ENCODE measurements around the gene MRPL3. TPM values are rescaled to one million over a fixed set of nuclear protein-coding genes. Genes with fewer than 3 reads are reported as not detected.

The MRPL3 gene
- total and polyA plus RNA-seq, 2 donors from 2014 or later = 77.3 to 91.2 TPM

DNA sequence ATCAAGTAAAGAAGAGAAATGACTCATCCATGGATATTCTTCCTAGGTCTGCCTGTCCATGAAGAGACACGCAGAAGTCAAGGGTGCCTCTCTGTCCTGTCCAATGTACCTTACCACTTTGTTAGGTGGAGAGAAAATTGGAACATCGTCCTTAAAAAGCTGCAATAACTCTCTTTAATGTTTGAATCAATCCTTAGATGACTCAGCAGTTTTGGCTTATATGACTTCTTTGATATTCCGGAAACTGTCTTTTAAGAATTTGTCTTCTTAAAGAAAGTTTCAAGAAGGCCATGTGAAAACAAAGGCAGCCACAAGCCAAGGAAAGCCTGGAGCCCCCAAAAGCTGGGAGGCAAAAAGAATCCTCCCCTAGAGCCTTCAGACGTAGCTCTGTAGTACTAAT is 49.2 kb downstream of the MRPL3 start:
- FAIRE-seq (no peak), DNase-seq (no peak)
- intact Hi-C loops (cut with DNase I) = no loop called here
- Histone ChIP-seq H3K27ac (ENCODE audit: low read depth in 2 of 2, low read length in 2 of 2) (no peak overlapping the region), H3K36me3 (ENCODE audit: control insufficient read depth in 2 of 3, insufficient read depth in 3 of 3, low read length in 3 of 3) (no peaks in the 10 kb centered on the region), H3K4me1 (ENCODE audit: control insufficient read depth in 2 of 3, insufficient read depth in 2 of 3, low read depth in 1 of 3, low read length in 3 of 3) (no peaks in the 10 kb centered on the region), H3K9ac (ENCODE audit: low read length in 3 of 3) (no peak overlapping the region), H3K4me3 (ENCODE audit: low read length in 3 of 3) (no peak overlapping the region), H3K9me3 (ENCODE audit: control insufficient read depth in 2 of 3, insufficient read depth in 1 of 3, low read length in 3 of 3) (no peaks in the 10 kb centered on the region), H3K27me3 (ENCODE audit: control insufficient read depth, insufficient read depth, low read length) (no peaks in the 10 kb centered on the region)
- TF ChIP-seq, protein P1, sequence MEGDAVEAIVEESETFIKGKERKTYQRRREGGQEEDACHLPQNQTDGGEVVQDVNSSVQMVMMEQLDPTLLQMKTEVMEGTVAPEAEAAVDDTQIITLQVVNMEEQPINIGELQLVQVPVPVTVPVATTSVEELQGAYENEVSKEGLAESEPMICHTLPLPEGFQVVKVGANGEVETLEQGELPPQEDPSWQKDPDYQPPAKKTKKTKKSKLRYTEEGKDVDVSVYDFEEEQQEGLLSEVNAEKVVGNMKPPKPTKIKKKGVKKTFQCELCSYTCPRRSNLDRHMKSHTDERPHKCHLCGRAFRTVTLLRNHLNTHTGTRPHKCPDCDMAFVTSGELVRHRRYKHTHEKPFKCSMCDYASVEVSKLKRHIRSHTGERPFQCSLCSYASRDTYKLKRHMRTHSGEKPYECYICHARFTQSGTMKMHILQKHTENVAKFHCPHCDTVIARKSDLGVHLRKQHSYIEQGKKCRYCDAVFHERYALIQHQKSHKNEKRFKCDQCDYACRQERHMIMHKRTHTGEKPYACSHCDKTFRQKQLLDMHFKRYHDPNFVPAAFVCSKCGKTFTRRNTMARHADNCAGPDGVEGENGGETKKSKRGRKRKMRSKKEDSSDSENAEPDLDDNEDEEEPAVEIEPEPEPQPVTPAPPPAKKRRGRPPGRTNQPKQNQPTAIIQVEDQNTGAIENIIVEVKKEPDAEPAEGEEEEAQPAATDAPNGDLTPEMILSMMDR (IDR thresholded peaks at IDR 0.05; ENCODE audit: borderline replicate concordance, extremely low read depth, insufficient read depth) = no peak

DNA sequence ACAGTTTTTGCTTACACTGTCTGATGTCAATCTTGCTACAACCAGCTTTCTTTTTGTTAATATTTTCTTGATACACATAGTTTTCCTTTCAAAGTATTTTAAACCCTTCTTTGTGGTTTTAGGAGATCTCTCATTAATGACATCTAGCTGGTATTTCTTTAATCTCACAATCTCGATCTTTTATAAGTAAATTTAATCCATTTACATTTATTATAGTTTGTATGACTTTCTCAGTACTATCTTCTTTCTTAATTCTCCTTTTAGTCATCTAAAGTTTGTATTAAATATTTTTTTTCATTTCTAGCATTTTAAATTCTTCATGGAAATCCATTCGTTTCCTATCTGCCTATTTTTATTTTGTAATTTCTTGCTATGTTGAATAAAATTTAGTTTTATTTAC is 55.4 kb downstream of the MRPL3 start:
- intact Hi-C loops (cut with DNase I) = no loop called here
- TF ChIP-seq, protein P1 (IDR thresholded peaks at IDR 0.05; ENCODE audit: borderline replicate concordance, extremely low read depth, insufficient read depth) = no peak

DNA sequence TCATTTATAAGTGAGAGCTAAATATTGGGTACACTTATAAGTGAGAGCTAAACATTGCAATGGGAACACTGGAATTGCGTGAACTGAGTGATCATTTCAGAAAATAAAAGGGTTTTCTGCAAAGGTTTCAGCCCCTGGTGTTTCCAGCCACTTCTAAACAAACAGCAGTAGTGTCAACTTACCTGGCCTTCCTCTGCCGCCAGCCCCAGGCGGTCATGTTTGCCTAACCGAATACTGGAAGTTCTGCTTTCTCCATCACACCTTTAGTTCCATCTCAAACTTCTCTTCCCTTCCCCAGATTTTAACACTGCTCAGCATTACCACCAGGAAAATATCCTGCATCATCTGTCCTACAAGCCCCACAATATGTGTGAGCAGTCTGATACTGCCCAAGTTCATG is 58.6 kb downstream of the MRPL3 start:
- Histone ChIP-seq H3K36me3 (ENCODE audit: control insufficient read depth in 2 of 3, insufficient read depth in 3 of 3, low read length in 3 of 3) (no peaks in the 10 kb centered on the region), H3K4me1 (ENCODE audit: control insufficient read depth in 2 of 3, insufficient read depth in 2 of 3, low read depth in 1 of 3, low read length in 3 of 3) (no peaks in the 10 kb centered on the region), H3K9ac (ENCODE audit: low read length in 3 of 3) (no peak overlapping the region), H3K4me3 (ENCODE audit: low read length in 3 of 3) (no peak overlapping the region), H3K9me3 (ENCODE audit: control insufficient read depth in 2 of 3, insufficient read depth in 1 of 3, low read length in 3 of 3) (peaks cover 0 to 6% (median 0%) of the 10 kb centered on the region in 3 donors), H3K27ac (ENCODE audit: low read depth in 2 of 2, low read length in 2 of 2) (no peak overlapping the region), H3K27me3 (ENCODE audit: control insufficient read depth, insufficient read depth, low read length) (no peaks in the 10 kb centered on the region)
- FAIRE-seq (no peak), DNase-seq (no peak)
- intact Hi-C loops (cut with DNase I) = no loop called here
- TF ChIP-seq, protein P1 (IDR thresholded peaks at IDR 0.05; ENCODE audit: borderline replicate concordance, extremely low read depth, insufficient read depth) = no peak

More for the DNA sequence above, 55.4 kb downstream of the MRPL3 start:
- Histone ChIP-seq H3K9me3 (ENCODE audit: control insufficient read depth in 2 of 3, insufficient read depth in 1 of 3, low read length in 3 of 3) (peaks cover 0 to 6% (median 0%) of the 10 kb centered on the region in 3 donors), H3K27ac (ENCODE audit: low read depth in 2 of 2, low read length in 2 of 2) (no peak overlapping the region), H3K4me3 (ENCODE audit: low read length in 3 of 3) (no peak overlapping the region), H3K4me1 (ENCODE audit: control insufficient read depth in 2 of 3, insufficient read depth in 2 of 3, low read depth in 1 of 3, low read length in 3 of 3) (no peaks in the 10 kb centered on the region), H3K36me3 (ENCODE audit: control insufficient read depth in 2 of 3, insufficient read depth in 3 of 3, low read length in 3 of 3) (no peaks in the 10 kb centered on the region), H3K27me3 (ENCODE audit: control insufficient read depth, insufficient read depth, low read length) (no peaks in the 10 kb centered on the region), H3K9ac (ENCODE audit: low read length in 3 of 3) (no peak overlapping the region)
- DNase-seq (no peak), FAIRE-seq (no peak)

DNA sequence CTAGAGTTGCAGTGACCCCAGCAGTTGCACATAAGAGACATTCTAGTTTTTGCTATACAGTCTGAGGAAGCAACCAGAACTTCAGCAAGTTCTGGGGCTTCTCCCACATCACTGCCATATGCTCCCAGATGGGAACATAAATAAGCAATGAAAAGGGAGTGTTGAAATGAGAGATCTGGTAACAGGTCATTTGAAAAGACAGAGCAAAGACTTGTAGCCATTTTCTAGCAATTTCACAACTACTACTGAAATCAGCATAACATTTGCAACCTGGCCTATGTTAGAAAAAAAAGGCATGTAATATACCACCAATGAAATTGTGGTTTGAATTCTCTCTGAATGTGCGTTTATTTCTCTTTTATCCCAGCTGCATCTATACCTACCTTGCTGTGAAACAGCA is 63.7 kb downstream of the MRPL3 start:
- no peaks in the 10 kb centered on the region for H3K36me3 ChIP-seq (ENCODE audit: control insufficient read depth in 2 of 3, insufficient read depth in 3 of 3, low read length in 3 of 3)
- intact Hi-C loops (cut with DNase I) = no loop called here
- H3K9ac ChIP-seq (ENCODE audit: low read length in 3 of 3) = no peak overlapping the region
- H3K4me1 ChIP-seq (ENCODE audit: control insufficient read depth in 2 of 3, insufficient read depth in 2 of 3, low read depth in 1 of 3, low read length in 3 of 3) = no peaks in the 10 kb centered on the region
- no peak overlapping the region for H3K4me3 ChIP-seq (ENCODE audit: low read length in 3 of 3)
- DNase-seq (no peak), FAIRE-seq (no peak)
- no peak overlapping the region for H3K27ac ChIP-seq (ENCODE audit: low read depth in 2 of 2, low read length in 2 of 2)
- TF ChIP-seq, protein P1 (IDR thresholded peaks at IDR 0.05; ENCODE audit: borderline replicate concordance, extremely low read depth, insufficient read depth) = no peak
- H3K27me3 ChIP-seq (ENCODE audit: control insufficient read depth, insufficient read depth, low read length) = no peaks in the 10 kb centered on the region
- no peaks in the 10 kb centered on the region for H3K9me3 ChIP-seq (ENCODE audit: control insufficient read depth in 2 of 3, insufficient read depth in 1 of 3, low read length in 3 of 3)

All from kidney (tissue), 14 donors.